ENCODE data around the gene COG2. TPM values are rescaled to one million over a fixed set of nuclear protein-coding genes. Genes with fewer than 3 reads are reported as not detected.
A peak's percentile ranks its signal among the peaks of the same experiment; 100 is the strongest.

The COG2 gene
- total and polyA plus RNA-seq, 2 of the 13 experiments (the other 11 are each of a cell fraction or from before 2014, with no cell fraction given), result 16.8 to 36.3 TPM

DNA sequence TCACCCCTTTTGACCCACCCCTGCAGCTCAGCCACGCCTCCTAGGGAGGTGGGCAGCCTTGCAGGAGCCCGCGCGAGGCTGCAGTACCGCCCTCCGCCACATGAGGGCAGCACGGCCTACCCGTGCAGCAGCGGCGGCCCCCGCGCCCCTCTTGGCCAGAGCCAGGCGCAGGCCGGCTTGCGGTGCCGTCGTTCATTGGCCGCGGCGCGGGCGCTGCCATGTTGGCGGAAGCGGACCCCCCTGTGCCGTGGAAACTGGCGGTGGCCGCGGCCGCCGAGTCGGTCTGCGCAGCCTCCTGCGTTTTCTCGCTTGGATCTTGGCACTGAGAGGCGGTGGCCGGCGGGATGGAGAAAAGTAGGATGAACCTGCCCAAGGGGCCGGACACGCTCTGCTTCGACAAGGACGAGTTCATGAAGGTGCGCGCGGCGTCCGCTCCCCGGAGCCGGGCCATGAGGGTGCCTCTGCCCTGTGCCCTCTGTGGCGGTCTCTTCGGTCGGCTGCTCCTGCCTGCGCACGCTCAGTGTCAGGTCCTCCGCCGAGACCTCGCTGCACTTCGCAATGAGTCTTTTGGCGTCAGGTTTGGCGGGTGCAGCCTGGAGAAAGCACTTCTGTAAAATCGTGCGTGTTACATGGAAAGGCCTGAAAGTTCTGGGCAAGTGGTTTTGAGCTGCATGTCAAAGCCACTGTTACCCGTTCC lies at the start of gene COG2 (continued):
- TF ChIP-seq ZNF407 (CRISPR knock-in tag; IDR thresholded peaks at IDR 0.05; ENCODE audit: not compliant biosample characterization) (peak; percentile 68), HNF1A (IDR thresholded peaks at IDR 0.05; ENCODE audit: low read depth) (no peak), HNF1A (CRISPR knock-in tag; IDR thresholded peaks at IDR 0.05; ENCODE audit: borderline replicate concordance) (peak; percentile 89; the same call in 1 of the 2 replicates), PATZ1 (CRISPR knock-in tag; IDR thresholded peaks at IDR 0.05) (peak; percentile 88), WIZ (CRISPR knock-in tag; IDR thresholded peaks at IDR 0.05) (peak; percentile 86; the same call in 1 of the 2 replicates), SIN3B (IDR thresholded peaks at IDR 0.05; ENCODE audit: low read length) (no peak), DMAP1 (CRISPR knock-in tag; IDR thresholded peaks at IDR 0.05) (peak; percentile 86), TMF1 (CRISPR knock-in tag; IDR thresholded peaks at IDR 0.05; ENCODE audit: low read depth) (no peak)
- TF ChIP-seq, protein P1, sequence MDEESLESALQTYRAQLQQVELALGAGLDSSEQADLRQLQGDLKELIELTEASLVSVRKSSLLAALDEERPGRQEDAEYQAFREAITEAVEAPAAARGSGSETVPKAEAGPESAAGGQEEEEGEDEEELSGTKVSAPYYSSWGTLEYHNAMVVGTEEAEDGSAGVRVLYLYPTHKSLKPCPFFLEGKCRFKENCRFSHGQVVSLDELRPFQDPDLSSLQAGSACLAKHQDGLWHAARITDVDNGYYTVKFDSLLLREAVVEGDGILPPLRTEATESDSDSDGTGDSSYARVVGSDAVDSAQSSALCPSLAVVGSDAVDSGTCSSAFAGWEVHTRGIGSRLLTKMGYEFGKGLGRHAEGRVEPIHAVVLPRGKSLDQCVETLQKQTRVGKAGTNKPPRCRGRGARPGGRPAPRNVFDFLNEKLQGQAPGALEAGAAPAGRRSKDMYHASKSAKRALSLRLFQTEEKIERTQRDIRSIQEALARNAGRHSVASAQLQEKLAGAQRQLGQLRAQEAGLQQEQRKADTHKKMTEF (CRISPR knock-in tag; IDR thresholded peaks at IDR 0.05), result peak; percentile 98
